Cardiac septum (tissue), 1 donor: ENCODE results near the gene TBC1D30. TPM values are rescaled to one million over a fixed set of nuclear protein-coding genes. Genes with fewer than 3 reads are reported as not detected.
"Not testable (repeated sequence)": the region's sequence is repeated elsewhere in the genome, so short reads cannot be mapped to it uniquely, and the experiment has no call there.

Source experiments
- DNase-seq: peaks from one replicate; pipeline ENCODE4 v3.0.0-alpha.2; 2020; ENCODE audit warnings: low spot score
- intact Hi-C: fragments of 100-400 bp; cut with DNase I; formaldehyde crosslinking; loops from one replicate; pipeline ENCODE4 v1.14.0; 2022
- total RNA-seq: library from RNA; stranded (reverse); fragmentation: NEBNext Ultra II Directional; extraction: Animal tissue kit (Norgen Biotek cat#: 25700); gene quantifications from one replicate; pipeline ENCODE4 v1.2.1, GENCODE V29; 2021
- donor health status: DM: no; HTN: no; CAD: no.

The TBC1D30 gene
- total RNA-seq, 1 donor from 2014 or later, result 1.8 TPM

- intact Hi-C loops, result no loop called here
- DNase-seq, result no peak
Measured at GRCh38 chr12:64840949-64841717, 16.7 kb downstream of the TBC1D30 start.

DNA sequence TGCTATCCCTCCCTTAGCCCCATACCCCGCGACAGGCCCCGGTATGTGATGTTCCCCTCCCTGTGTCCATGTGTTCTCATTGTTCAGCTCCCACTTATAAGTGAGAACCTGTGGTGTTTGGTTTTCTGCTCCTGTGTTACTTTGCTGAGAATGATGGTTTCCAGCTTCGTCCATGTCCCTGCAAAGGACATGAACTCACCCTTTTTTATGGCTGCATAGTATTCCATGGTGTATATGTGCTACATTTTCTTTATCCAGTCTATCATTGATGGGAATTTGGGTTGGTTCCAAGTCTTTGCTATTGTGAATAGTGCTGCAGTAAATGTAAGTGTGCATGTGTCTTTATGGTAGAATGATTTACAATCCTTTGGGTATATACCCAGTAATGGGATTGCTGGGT is 24.0 kb downstream of the TBC1D30 start:
- DNase-seq, intact Hi-C loops: not testable (repeated sequence)

GRCh38 chr12:64858882-64859605 is 34.6 kb downstream of the TBC1D30 start:
- DNase-seq, result no peak
- intact Hi-C loops, result no loop called here

DNA sequence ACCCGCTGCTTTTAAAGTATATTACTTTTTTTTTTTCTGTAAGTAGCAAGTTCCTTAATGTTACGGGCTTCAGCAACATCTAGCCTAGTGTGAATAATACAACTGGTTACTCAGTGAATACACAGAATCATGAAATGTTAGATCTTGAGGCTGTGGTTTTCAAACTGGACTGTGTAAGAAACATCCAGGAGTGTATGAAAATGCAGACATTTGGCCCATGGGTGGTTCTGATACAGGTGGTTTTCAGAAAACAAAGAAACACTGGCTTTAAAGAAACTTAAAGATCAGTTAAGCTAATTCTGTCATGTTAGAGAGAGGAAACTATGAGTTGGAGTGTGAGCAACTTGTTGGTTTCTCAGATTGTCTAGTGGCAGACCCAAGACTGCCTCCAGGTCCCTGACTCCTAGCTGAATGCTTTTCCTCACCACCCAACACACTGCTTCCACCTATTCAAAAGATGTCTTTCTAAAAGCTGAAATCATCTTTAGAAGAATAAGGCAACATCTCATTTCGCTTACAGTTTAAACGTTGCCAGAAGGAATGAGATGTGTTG is 36.1 kb downstream of the TBC1D30 start:
- no peak for DNase-seq
- intact Hi-C loops, result no loop called here

DNA sequence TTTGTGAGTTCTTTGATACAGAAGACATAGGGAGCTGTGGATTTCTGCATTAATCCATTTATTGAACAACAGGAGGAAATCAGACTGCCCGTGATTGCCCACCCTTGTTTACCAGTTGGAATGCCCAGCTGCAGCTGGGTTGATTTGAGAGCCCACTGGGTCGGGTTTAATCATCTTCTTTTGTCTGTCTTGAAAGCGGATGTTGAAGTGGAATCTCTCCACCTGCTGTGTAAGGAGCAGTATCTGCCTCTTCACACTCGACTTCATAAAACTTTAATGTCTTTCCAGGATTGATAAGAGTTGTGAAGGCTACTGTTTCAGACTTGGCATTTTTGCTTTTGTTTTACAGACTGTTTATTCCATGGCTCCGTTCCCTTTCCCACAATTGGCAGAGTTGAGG is 39.9 kb downstream of the TBC1D30 start:
- intact Hi-C loops, result no loop called here

DNA sequence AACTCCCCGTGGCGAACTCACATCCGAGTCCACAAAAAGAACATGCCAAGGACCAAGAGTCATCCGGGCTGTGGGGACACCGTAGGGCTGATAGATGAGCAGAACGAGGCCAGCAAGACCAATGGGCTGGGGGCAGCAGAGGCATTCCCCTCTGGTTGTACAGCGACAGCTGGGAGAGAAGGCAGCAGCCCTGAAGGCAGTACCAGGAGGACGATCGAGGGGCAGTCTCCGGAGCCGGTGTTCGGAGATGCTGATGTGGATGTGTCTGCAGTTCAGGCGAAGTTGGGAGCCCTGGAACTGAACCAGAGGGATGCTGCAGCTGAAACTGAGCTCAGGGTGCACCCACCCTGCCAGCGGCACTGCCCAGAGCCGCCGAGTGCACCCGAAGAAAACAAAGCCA is 50.7 kb downstream of the TBC1D30 start:
- DNase-seq, result no peak
- intact Hi-C loops, result no loop called here

More for the DNA sequence above, 39.9 kb downstream of the TBC1D30 start:
- no peak for DNase-seq

DNA sequence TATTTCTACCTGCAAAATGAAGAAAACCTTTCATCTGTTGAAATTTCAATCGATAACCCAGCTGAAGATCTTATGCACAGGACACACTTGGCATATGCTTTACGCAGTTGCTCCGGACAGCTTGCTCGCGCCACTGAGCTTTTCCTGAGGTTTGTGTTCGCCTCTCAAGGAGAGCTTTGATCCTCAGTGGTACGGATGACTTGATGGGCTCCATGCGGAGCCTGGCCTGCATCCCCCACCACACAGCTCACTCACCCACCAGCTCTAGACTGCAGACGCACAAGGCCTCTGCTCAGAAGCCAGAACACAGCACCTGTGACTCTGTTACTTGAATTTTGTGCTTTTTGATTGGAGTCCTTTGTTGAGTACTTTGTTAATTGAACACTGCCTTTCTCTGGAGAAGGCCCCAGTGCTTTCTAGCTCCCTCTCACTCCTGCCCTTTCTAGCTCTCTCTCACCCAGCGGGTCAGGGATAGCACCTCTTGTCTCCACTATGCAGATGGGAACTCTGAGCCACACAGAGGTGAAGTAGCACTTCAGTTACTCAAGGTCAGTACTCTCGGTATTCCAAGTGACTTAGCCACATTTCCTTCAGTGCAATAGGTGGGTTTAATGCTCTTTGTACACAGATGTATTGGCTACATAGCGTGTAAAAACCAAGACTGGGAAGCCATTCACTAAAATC is 52.1 kb downstream of the TBC1D30 start:
- no peak for DNase-seq
- intact Hi-C loops, result no loop called here

DNA sequence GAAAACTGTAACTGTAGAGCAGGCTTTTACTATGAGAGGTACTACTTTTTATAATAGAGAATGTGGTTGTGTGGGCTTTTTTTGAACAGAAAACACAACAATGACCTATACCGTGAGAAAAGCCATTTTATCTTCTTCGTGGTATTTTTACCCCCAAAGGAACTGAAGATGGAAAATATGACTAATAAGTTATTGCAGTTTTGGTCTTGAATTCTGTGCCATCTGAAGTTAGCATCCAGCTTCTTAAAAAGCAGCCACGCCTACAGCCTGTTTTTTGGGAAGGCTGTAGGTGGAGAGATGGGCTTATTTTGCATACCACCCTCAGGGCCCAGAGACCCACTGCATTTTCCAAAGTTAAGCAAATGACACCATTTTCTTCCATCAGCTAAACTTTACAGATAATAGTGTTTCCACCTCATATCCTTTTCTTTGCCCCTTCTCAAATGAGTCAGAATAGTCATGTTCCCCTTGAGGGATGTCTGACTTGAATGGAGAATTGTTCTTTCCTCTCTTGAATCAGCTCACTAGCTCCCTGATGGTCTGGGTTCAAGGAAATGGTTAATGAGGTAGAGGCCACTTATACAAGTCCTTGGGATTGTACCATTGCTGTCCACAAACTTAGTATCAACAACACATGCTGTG is 53.0 kb downstream of the TBC1D30 start:
- DNase-seq, result no peak
- intact Hi-C loops, result no loop called here

- intact Hi-C loops, result no loop called here
- no peak for DNase-seq
Measured at GRCh38 chr12:64882687-64883086, 58.2 kb downstream of the TBC1D30 start.

DNA sequence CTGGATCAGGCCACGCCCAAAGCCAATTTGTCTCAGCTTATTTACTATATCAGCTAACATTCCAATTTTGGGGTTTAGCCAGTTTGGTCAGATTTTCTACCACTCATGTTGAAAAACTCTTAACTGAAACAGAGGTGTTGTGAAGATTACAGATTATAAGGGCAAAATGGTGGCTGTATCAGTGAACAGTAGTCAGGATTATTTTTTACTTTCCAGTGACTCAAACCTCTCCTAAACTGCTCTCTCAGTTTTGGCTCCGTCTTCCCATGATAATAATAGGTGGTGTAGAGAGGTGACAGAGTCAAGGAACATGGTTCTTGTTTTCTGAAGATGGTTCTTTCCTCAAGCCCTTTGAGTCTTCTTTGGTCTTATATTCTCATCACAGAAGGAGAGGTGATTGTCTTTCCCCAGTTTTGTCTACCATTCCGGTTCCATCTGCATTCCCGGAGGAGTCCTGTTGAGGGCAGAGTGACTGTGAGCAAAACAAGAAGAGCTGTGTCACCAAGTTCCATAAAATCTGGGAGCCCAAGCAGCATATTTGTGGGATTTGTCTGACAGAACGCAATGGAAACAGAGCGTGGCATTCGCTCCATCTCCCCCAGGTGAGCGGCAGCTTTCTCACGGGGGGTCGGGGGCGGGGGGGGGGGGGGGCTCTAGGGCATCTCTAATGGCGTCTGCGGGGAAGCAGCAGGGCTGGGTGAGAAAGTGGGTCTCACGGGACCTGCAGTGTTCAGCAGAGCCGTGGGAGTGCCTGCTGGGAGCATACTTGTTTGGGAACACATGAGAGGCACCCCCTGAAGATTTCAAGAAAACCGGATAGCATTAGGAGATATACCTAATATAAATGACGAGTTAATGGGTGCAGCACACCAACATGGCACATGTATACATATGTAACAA is 59.1 kb downstream of the TBC1D30 start:
- intact Hi-C loops, result no loop called here
- no peak for DNase-seq

GRCh38 chr12:64884164-64884542 is 59.7 kb downstream of the TBC1D30 start:
- intact Hi-C loops, result no loop called here
- no peak for DNase-seq

- intact Hi-C loops, result no loop called here
- no peak for DNase-seq
Measured at GRCh38 chr12:64884728-64885127, 60.3 kb downstream of the TBC1D30 start.

- no peak for DNase-seq
- intact Hi-C loops, result loop anchor here (5.0 kb wide), 3 partner anchors 218 to 343 kb away; partner anchors contain the start of gene WIF1
Measured at GRCh38 chr12:64889434-64890216, 65.2 kb downstream of the TBC1D30 start.

DNA sequence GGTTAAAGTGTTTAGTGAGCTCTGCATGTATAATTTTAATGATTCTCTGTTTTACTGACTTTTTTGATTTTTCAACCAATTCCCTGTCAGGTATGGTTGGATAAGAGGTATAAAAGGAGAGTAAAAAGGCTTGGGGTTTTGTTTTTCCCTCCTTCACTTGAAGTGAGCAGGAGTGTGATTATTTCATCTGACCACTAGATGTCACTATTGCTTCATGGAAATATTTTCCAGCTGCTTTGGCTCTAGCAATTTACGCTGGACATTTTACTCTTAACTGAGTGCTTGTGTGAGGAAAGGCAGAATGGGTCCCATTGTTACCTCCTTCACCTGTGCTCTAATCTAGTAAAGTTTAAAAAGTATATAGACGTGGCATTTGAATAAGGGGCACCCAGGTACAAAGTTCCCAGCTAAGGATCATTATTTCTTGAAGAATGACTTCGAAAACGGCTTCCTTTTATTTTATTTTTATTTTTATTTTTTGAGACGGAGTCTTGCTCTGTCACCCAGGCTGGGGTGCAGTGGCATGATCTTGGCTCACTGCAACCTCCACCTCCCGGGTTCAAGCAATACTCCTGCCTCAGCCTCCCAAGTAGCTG is 66.5 kb downstream of the TBC1D30 start:
- DNase-seq, result no peak
- intact Hi-C loops, result loop anchor here (5.0 kb wide), 3 partner anchors 216 to 341 kb away; partner anchors contain the start of gene WIF1

DNA sequence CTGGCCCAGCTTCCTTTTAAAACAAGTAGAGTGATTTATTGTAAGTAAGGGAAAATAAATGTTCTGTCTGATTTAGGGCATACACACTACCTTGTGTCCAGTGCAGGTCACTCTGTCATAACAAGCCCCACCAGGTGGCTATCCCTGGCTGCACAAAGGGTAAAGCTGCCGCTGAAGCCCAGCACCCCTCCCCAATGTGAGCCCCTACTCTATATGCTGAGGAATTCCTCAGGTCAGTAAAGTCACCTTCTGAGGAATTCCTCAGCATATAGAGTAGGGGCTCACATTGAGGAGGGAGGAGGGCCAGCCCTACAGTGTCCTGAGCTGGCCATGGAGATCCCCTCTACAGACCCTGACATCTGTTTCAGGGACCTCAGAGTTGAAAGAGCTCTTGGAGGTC is 67.2 kb downstream of the TBC1D30 start:
- no peak for DNase-seq
- intact Hi-C loops, result loop anchor here (5.0 kb wide), 3 partner anchors 216 to 341 kb away; partner anchors contain the start of gene WIF1

DNA sequence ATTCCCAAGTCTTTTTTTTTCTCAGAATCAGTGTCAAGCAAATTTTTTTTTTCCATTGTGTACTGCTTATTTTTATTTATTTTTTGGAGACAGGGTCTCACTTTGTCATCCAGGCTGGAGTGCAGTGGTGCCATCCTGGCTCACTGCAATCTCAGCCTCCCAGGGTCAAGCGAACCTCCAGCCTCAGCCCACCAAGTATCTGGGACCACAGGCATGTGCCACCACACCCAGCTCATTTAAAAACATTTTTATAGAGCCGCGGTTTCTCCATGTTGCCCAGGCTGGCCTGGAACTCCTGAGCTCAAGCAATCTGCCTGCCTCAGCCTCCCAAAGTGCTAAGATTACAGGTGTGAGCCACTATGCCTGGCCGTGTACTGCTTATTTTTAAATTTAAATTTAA is 68.1 kb downstream of the TBC1D30 start:
- DNase-seq, result no peak
- intact Hi-C loops, result loop anchor here (5.0 kb wide), 3 partner anchors 215 to 340 kb away; partner anchors contain the start of gene WIF1

- DNase-seq, result no peak
- intact Hi-C loops, result loop anchor here (5.0 kb wide), 3 partner anchors 213 to 338 kb away; partner anchors contain the start of gene WIF1
Measured at GRCh38 chr12:64893961-64894360, 69.5 kb downstream of the TBC1D30 start.
